K562 (cell line): Measurements from ENCODE around the gene SLC36A3. TPM values are rescaled to one million over a fixed set of nuclear protein-coding genes. Genes with fewer than 3 reads are reported as not detected.

ENCODE experiments used
- ATAC-seq: fragments of 200-7000 bp; cut with Tn5 transposase; 3 replicates; pipeline ENCODE4 v1.9.1; 2020; ENCODE audit warnings: moderate library complexity
- BruUV-seq: library from RNA; stranded (reverse); fragments of 400-500 nt; replicated peaks from 2 replicates; lab custom pipeline; 2021; lab: Mats Ljungman, UMichigan
- CTCF ChIA-PET: fragments of 300-600 bp; formaldehyde crosslinking; extraction: SDS; loops from one replicate; lab custom pipeline; 2021; ENCODE audit warnings: low intra/inter-chr PET ratio; lab: Yijun Ruan, JAX
- POLR2A ChIA-PET: fragments of 300-600, 350-650 bp; sonication (Branson Sonifier 250); formaldehyde crosslinking; extraction: SDS; loops from one replicate; lab custom pipeline; 2021; ENCODE audit warnings: antibody characterized with exemption, inconsistent platforms; lab: Yijun Ruan, JAX
- DNase-seq, 4 experiments: peaks; one replicate each; pipeline versions ENCODE4 v3.0.0 to v3.0.0-alpha.2; 2011 to 2018; ENCODE audit warnings: low spot score in 3 of 4, mixed read lengths in 3 of 4; ENCODE audit errors: extremely low read depth in 1 of 4
- FAIRE-seq: peaks from 2 replicates; lab custom pipeline; 2011; peaks lifted over from hg19 to GRCh38; lab: Jason Lieb, UNC
- H2AFZ ChIP-seq: 2 replicates; pipeline ENCODE4 v1.6.0; 2011; ENCODE audit warnings: low read depth, low read length, control low read depth, inconsistent platforms
- H3K27ac ChIP-seq: fragments of 200-600 bp; 3 replicates; pipeline ENCODE4 v1.8.0; 2011; ENCODE audit warnings: low read depth, mild to moderate bottlenecking, control low read depth, inconsistent platforms, low read length, moderate library complexity, mixed read lengths; ENCODE audit errors: extremely low read depth
- H3K27me3 ChIP-seq, 2 experiments: fragments of 300-600 bp in 1 of 2; 2 replicates in 1 of 2; 3 replicates in 1 of 2; pipeline versions ENCODE4 v1.6.0 to v1.8.0; 2011; ENCODE audit warnings: inconsistent platforms in 2 of 2, low read length in 2 of 2, mild to moderate bottlenecking in 1 of 2, mixed read lengths in 1 of 2, moderate library complexity in 1 of 2; ENCODE audit not compliant: control insufficient read depth in 2 of 2, insufficient read depth in 2 of 2
- H3K36me3 ChIP-seq: fragments of 300-600 bp; 3 replicates; pipeline ENCODE4 v1.8.0; 2011; ENCODE audit warnings: mild to moderate bottlenecking, low read length, inconsistent platforms; ENCODE audit not compliant: control insufficient read depth, insufficient read depth
- H3K4me1 ChIP-seq, 2 experiments: fragments of 200-600 bp in 1 of 2; replicated peaks in 1 of 2; 2 replicates in 1 of 2; 3 replicates in 1 of 2; pipeline versions ENCODE4 v1.5.1 to v1.8.0; 2011; ENCODE audit warnings: inconsistent platforms in 2 of 2, low read length in 2 of 2, mild to moderate bottlenecking in 1 of 2, mixed read lengths in 1 of 2, moderate library complexity in 1 of 2; ENCODE audit not compliant: control insufficient read depth in 2 of 2, insufficient read depth in 2 of 2
- H3K4me2 ChIP-seq: 2 replicates; pipeline ENCODE4 v1.6.1; 2011; ENCODE audit warnings: low read length, control low read depth, inconsistent platforms, mixed read lengths; ENCODE audit not compliant: insufficient read depth
- H3K4me3 ChIP-seq: fragments of 200-600 bp; sonication (generic), shearing (Covaris generic); 2 replicates; pipeline ENCODE4 v1.5.1; 2016; ENCODE audit warnings: control low read depth, inconsistent platforms
- H3K79me2 ChIP-seq: fragments of 200-600 bp; 3 replicates; pipeline ENCODE4 v1.8.0; 2011; ENCODE audit warnings: low read length, inconsistent platforms; ENCODE audit not compliant: control insufficient read depth, insufficient read depth
- H3K9ac ChIP-seq, 2 experiments: 2 replicates each; pipeline versions ENCODE4 v1.6.0 to v1.6.1; 2011; ENCODE audit warnings: low read depth in 2 of 2, low read length in 2 of 2, control low read depth in 1 of 2, inconsistent platforms in 1 of 2, mild to moderate bottlenecking in 1 of 2, mixed read lengths in 1 of 2; ENCODE audit not compliant: insufficient read depth in 1 of 2
- H3K9me1 ChIP-seq: one replicate; pipeline ENCODE4 v1.6.0; 2011; ENCODE audit warnings: inconsistent platforms, mild to moderate bottlenecking, low read length, moderate library complexity; ENCODE audit not compliant: control insufficient read depth, insufficient read depth
- H3K9me3 ChIP-seq: replicated peaks from 2 replicates; pipeline ENCODE4 v1.5.1; 2011; ENCODE audit warnings: low read depth, low read length, inconsistent platforms; ENCODE audit not compliant: control insufficient read depth, insufficient read depth
- H4K20me1 ChIP-seq: replicated peaks from 2 replicates; pipeline ENCODE4 v1.6.1; 2011; ENCODE audit warnings: low read length, inconsistent platforms, mixed read lengths; ENCODE audit not compliant: control insufficient read depth, insufficient read depth
- CHCHD3 ChIP-seq: fragments of 250-450 bp; sonication (Bioruptor Pico); IDR thresholded peaks from 2 replicates; pipeline ENCODE4 v2.1.2; 2022; ENCODE audit warnings: mild to moderate bottlenecking
- ELF2 ChIP-seq: fragments of 250-450 bp; sonication (Bioruptor Pico); IDR thresholded peaks from 2 replicates; pipeline ENCODE4 v1.5.0; 2021; ENCODE audit warnings: mild to moderate bottlenecking
- FOXJ2 ChIP-seq: fragments of 200-800 bp; sonication (Bioruptor generic); IDR thresholded peaks from 2 replicates; pipeline ENCODE4 v1.6.1; 2016; ENCODE audit warnings: missing genetic modification characterization, missing compliant biosample characterization
- NR0B1 ChIP-seq: fragments of 450-650 bp; IDR thresholded peaks from one replicate; pipeline ENCODE4 v1.6.1; 2018; ENCODE audit warnings: mild to moderate bottlenecking, moderate library complexity; ENCODE audit not compliant: partially characterized antibody
- RFX1 ChIP-seq: fragments of 450-650 bp; IDR thresholded peaks from 2 replicates; pipeline ENCODE4 v1.6.1; 2016; ENCODE audit warnings: mild to moderate bottlenecking, moderate library complexity
- RUNX1 ChIP-seq: sonication (generic); IDR thresholded peaks from 2 replicates; pipeline ENCODE4 v1.6.1; 2016; ENCODE audit warnings: antibody characterized with exemption, low read depth
- ZBTB8A ChIP-seq: fragments of 450-650 bp; IDR thresholded peaks from 2 replicates; pipeline ENCODE4 v1.6.1; 2018; ENCODE audit warnings: mild to moderate bottlenecking, moderate library complexity; ENCODE audit not compliant: partially characterized antibody
- ZNF354B ChIP-seq: fragments of 250-450 bp; sonication (Bioruptor Pico); IDR thresholded peaks from 2 replicates; pipeline ENCODE4 v1.4.0; 2020
- ZNF76 ChIP-seq: fragments of 250-450 bp; sonication (Bioruptor Pico); IDR thresholded peaks from 2 replicates; pipeline ENCODE4 v1.4.0; 2020; ENCODE audit warnings: mild to moderate bottlenecking, moderate library complexity, borderline replicate concordance
- ZNF778 ChIP-seq: fragments of 450-650 bp; formaldehyde crosslinking; IDR thresholded peaks from 2 replicates; pipeline ENCODE4 v1.4.0; 2020; ENCODE audit warnings: mild to moderate bottlenecking, moderate library complexity
- WGBS: fragments of 100-300 bp; shearing (Covaris generic); methylation state at CpG from one replicate; pipeline ENCODE4 v1.1.6; 2016; ENCODE audit warnings: low coverage, mixed read lengths; ENCODE audit not compliant: insufficient coverage; ENCODE audit errors: missing lambda C conversion rate; 5-methylcytosine and 5-hydroxymethylcytosine counted together
- in situ Hi-C: fragments of 300-500 bp; cut with MboI; formaldehyde crosslinking; loops from 4 replicates; pipeline ENCODE4 v1.15.0; 2018; ENCODE audit warnings: inconsistent platforms, mixed read lengths
- intact Hi-C: fragments of 100-400 bp; cut with micrococcal nuclease; formaldehyde crosslinking; loops from 2 replicates; pipeline ENCODE4 v1.14.2; 2022
- polyA plus RNA-seq, 8 experiments: library from polyadenylated mRNA; depleted of rRNA in 4 of 8; stranded (reverse) in 5 of 8; unstranded in 3 of 8; fragments of >200 nt; fragmentation: Nextera tagmentation in 2 of 8; fragmentation: Illumina TruSeq in 1 of 8; extraction: Ambion mirVana in 2 of 8; extraction: Trizol in 1 of 8; gene quantifications; 2 replicates each; pipeline versions ENCODE4 v1.2.1 to v1.2.3, GENCODE V29; 2011 to 2014; ENCODE audit warnings: inconsistent platforms in 1 of 8, missing spikeins in 1 of 8
- total RNA-seq, 7 experiments: library from RNA; depleted of rRNA in 6 of 7; stranded (reverse); fragments of >200 nt in 6 of 7; fragmentation: Illumina TruSeq in 2 of 7; extraction: Trizol in 2 of 7; gene quantifications; 2 replicates each; pipeline versions ENCODE4 v1.2.1 to v1.2.3, GENCODE V29; 2011 to 2021; ENCODE audit warnings: low replicate concordance in 1 of 7

Gene SLC36A3
- total and polyA plus RNA-seq, 9 of the 15 experiments (the other 6 are each of a cell fraction or from before 2014, with no cell fraction given) = not detected

- TF ChIP-seq NR0B1 (no peak), ELF2 (CRISPR knock-in tag) (no peak), FOXJ2 (no peak), ZBTB8A (no peak), CHCHD3 (no peak), RUNX1 (no peak), ZNF778 (CRISPR knock-in tag) (no peak), ZNF354B (CRISPR knock-in tag) (no peak), RFX1 (no peak)
These were observed 35.2 kb upstream of the SLC36A3 start (continued) for GRCh38 chr5:151338734-151339133.

- no TSS peak for BruUV-seq
- 0% methylated on average over 2 of the region's 2 CpGs for WGBS
These were observed 29.3 kb upstream of the SLC36A3 start for GRCh38 chr5:151332857-151333256.

More at GRCh38 chr5:151332857-151333256, 29.3 kb upstream of the SLC36A3 start:
- intact Hi-C loops (no loop called here), in situ Hi-C loops (no loop called here)
- DNase-seq (no peak), ATAC-seq (no peak), FAIRE-seq (no peak)
- POLR2A ChIA-PET = interaction anchor here (0.6 kb wide), 1 partner anchor 25 kb away, joined by 3 read pairs; no protein-coding TSS in a partner anchor
- no peak overlapping the region for H2AFZ ChIP-seq
- H3K4me2 ChIP-seq = no peak overlapping the region
- H3K4me3 ChIP-seq = no peak overlapping the region
- H3K79me2 ChIP-seq = no peaks in the 10 kb centered on the region
- H3K9me1 ChIP-seq = no peaks in the 10 kb centered on the region
- peaks cover 0 to 7% of the 10 kb centered on the region in 2 experiments; a peak in 3 of 5 replicates for H3K27me3 ChIP-seq
- no peaks in the 10 kb centered on the region for H3K36me3 ChIP-seq
- TF ChIP-seq ZNF76 (CRISPR knock-in tag) = no peak
- TF ChIP-seq, all 486 proteins: peak for 0
- Histone ChIP-seq H3K27ac (no peak overlapping the region), H3K9ac (no peak overlapping the region), H3K4me1 (no peaks in the 10 kb centered on the region), H3K9me3 (no peaks in the 10 kb centered on the region), H4K20me1 (no peaks in the 10 kb centered on the region)
- CTCF ChIA-PET = no interaction called here
